DOHH2 (cell line): Measurements from ENCODE around the gene NRXN3.

ENCODE experiments used
- CTCF ChIP-seq: fragments of 200-600 bp; sonication (generic); IDR thresholded peaks from one replicate; pipeline ENCODE4 v1.5.1; 2014; ENCODE audit warnings: antibody characterized with exemption, mild to moderate bottlenecking, low read depth, low read length; ENCODE audit not compliant: poor library complexity, severe bottlenecking
- EZH2phosphoT487 ChIP-seq: fragments of 200-600 bp; sonication (generic); IDR thresholded peaks from 2 replicates; pipeline ENCODE4 v1.6.1; 2017; ENCODE audit warnings: borderline replicate concordance, mild to moderate bottlenecking, antibody characterized with exemption, low read length, moderate library complexity, mixed read lengths

- no peak for TF ChIP-seq CTCF
- no peak for TF ChIP-seq EZH2phosphoT487
These were observed 1008.5 kb downstream of the NRXN3 start for GRCh38 chr14:79178719-79179118.
